ENCODE data around the gene PRKG1.
A peak's percentile ranks its signal among the peaks of the same experiment; 100 is the strongest.
"Not testable (repeated sequence)": the region's sequence is repeated elsewhere in the genome, so short reads cannot be mapped to it uniquely, and the experiment has no call there.

Gene PRKG1

DNA sequence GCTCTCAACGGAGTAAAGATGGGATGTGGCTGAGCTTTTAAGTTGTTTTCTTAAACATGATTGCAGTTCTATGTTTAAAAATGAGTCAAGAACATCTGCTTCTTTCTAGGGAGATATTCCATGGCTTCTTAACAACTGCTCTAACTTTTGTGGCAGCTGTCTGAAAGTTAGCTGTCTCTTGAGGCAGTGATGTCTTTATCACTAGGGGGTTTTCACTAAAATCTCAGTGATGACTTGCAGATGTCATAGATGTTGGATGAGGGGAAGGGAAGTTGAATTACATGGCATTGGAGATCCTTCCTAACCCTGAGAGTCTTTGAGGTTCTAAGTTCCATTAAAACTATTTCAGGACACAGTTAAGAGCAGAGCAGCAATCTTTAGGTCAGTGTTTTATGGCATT is 43.5 kb downstream of the PRKG1 start:
- no peak for DNase-seq

DNA sequence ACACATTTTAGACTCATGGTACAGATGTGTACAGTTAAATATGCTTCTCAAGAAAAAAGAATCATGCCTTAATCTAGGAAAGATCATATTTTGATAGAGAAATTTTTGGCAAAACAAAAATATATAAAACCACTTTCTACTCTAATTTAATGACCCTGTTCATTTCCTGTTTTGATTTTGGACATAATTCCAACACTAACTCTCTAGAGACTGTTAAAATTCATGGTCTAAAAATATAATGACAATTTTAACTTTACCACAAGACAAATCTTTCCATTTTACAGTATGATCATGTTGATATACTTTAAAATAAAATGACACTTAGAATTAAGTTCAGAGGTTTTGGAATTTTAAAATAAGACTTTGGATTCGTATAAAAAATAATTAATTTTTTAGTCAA is 45.2 kb downstream of the PRKG1 start:
- DNase-seq, result no peak

- no peak for DNase-seq
Observed at GRCh38 chr10:51121861-51122260, 47.6 kb downstream of the PRKG1 start.

DNA sequence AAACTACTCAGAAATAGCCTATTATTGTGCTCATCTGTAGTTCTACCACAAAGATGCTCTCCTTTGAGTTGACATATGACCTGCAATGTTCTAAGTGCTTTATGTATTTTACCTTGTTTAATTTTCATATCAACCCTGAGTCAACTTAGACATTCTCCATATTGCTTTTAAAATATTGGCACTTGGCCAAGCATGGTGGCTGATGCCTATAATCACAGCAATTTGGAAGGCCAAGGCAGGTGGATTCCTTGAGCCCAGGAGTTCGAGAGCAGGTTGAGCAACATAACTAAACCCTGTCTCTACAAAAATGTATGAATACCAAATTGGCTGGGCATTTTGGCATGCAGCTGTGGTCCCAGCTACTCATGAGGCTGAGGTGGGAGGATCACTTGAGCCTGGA is 50.6 kb downstream of the PRKG1 start:
- DNase-seq, result no peak

DNA sequence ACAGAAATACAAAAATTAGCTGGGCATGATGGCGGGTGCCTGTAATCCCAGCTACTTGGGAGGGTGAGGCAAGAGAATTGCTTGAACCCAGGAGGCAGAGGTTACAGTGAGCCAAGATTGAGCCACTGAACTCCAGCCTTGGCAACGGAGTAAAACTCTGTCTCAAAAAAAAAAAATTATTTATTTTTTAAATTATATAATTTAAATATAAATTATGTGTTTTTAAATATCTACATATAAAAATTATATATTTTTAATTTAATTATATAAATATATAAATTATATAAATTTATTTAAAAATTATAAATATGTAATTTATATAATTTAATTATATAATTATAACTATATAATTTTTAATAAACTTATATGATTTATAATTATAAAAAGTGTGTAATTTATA is 51.2 kb downstream of the PRKG1 start:
- no peak for DNase-seq

DNA sequence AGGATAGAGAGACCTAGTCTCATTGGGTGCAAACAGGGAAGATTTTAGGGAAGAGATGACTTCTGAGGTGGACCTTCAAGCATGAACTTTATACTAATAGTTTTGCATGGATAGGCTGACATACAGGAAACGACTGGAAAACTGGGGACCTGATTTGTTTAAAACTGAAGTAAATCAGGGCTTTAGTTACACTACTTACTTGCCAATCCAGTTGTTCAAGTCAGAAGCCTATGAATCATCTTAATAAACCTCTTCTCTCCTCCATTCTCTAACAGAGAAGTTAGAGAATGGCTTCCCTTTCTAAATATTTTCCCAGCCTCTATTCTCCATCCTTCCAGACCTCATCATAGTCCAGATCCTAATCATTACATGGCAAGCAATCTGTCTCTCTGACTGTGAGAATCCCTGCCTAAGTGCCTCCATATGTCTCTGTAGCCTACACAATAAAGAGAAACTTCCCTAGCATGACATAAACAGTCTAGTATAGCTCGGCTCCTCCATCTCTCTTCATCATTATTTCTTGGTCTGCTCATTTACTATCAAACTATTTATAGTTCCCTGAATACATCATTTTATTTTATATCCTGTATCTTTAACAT is 55.8 kb downstream of the PRKG1 start:
- no peak for DNase-seq

DNA sequence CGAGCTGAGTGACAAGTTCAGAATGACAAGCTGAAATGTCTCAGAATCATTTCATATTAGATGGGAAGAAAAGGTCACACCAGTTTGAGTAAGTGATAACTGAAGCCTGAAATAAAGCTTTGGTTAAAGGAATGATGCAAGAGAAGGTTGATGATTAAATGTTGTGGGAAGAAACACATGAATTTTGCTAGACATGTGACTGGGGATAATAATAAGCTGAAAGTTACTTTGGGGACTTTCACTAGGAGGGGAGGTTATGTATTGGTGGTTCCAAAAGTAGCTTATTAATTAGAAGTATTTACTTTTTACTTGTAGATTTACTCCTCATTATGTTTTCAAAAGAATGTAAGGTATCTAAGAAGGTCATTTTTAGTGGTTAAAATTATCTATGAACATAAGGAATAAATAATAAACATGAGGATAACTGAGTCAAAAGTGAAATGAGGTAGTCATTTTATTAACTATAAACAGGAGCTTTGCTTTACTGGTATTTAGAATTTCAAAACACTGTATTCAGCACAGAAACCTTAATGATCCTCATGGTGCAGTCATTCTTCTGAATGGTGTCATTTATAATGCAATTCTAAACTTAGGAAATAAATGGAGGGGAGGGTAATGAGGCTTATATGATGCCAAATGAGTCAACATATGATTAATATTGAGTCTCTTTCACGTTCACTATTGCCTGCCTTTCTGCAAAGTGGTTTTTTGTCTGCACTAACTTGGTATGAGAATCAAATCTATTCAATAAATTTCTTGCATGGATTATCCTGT is 63.7 kb downstream of the PRKG1 start:
- DNase-seq, result peak in 1 of 4 experiments; percentile 8

DNA sequence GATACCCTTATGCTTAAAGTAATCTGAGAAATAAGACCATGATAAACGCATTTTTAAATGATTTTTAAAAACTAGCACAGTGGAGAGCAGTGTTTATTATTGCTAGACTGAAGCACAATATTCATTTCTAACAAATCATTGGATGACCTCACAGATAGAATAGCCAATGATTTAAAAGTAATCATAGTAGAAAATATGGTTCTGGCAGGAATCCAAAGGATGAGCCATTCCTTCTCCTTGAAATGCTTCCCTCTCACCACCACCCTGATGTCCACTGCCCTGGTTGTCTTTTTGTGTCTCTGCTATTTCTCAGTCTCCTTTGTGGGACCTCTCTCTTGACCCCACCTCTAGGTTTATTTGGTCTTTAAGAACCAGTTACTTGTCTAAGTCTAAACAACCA is 64.9 kb downstream of the PRKG1 start:
- no peak for DNase-seq

GRCh38 chr10:51141010-51141409 is 66.7 kb downstream of the PRKG1 start:
- no peak for DNase-seq

DNA sequence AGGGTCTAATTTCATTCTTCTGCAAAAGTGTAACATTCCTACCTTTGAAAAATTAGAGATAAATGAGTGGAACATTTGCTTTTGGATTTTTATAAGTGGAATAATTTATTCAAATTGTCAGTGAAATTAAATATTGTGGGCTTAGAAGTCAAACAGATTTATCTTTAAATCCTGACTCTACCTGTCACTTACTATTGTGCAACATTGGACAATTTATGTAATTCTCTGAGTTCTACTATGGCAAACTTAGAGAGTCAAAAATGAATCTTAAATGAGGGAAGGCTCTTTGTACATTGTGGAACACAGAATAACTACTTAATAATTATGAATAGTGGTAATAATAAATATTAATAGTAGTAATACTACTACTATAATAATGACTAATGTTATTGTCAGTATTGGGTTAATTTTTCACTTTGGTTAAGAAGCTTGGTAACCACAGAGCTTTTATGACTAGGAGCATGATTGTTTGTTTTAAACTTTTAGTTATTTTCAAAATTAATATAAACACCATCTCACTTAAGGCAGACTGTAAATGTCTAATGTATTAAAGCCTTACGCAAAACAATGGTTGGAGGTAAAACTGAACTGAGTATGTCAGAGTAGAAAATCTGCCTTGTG is 70.0 kb downstream of the PRKG1 start:
- no peak for DNase-seq

GRCh38 chr10:51145375-51145774 is 71.1 kb downstream of the PRKG1 start:
- no peak for DNase-seq

- DNase-seq, result no peak
Observed at GRCh38 chr10:51147644-51148399, 73.5 kb downstream of the PRKG1 start.

- no peak for DNase-seq
Observed at GRCh38 chr10:51156926-51157325, 82.6 kb downstream of the PRKG1 start.

DNA sequence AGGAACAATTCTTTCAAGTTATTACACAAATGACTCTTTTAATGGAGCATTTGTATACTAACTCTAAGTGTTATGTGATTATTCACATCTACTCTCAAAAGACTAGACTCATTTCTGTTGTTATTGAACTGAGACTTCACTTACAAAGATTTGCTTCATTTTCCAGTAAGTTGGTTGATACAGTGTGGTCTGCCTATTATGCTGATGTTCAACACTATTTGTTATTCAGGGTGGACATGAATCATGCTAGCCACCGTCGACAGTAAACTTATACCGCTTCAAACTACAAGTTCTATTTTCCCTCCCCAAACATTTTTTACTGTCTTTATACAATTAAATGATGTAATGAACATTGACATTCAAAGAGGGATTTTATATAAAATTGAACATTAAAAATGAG is 84.5 kb downstream of the PRKG1 start:
- no peak for DNase-seq

GRCh38 chr10:51159841-51160240 is 85.6 kb downstream of the PRKG1 start:
- DNase-seq, result no peak

DNA sequence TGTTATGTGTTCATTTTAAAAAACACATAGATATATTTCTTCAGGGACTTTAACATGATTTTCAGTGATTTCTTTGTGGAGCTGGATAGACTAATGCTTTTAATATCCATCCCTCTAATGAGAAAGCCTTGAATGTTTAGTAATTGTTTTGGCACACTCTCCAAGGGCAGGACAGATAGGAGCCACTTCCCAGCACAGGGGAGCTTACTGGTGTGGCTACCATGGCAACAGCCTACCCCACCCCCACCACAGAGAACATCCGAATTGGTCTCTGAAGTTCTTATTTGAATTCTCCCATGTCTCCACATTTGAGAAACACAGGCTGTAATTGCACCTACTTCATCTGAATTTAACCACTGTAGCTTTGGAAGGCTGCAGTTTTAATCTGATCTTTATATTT is 87.7 kb downstream of the PRKG1 start:
- DNase-seq, result no peak

GRCh38 chr10:51163380-51164049 is 89.2 kb downstream of the PRKG1 start:
- not testable (repeated sequence) for DNase-seq

GRCh38 chr10:51168086-51168815 is 94.0 kb downstream of the PRKG1 start:
- DNase-seq, result no peak

DNA sequence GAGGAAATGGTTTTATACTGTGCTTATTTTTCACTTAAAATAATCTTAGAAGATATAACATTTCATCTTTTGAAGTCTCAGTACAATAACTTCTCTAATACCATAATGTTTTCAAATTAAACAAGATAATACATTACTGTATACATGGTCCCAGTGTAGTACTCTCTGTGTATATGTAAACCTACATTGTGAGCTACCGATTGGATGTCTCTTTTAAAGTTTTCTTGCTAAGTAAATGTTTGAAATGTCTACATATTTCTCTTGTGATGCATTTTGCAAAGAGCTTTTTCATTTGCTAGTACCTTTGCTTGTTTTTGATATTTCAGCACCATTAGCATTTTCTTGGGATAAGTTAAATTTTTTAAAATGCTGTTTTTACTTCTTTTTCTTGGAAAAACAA is 94.8 kb downstream of the PRKG1 start:
- no peak for DNase-seq

DNA sequence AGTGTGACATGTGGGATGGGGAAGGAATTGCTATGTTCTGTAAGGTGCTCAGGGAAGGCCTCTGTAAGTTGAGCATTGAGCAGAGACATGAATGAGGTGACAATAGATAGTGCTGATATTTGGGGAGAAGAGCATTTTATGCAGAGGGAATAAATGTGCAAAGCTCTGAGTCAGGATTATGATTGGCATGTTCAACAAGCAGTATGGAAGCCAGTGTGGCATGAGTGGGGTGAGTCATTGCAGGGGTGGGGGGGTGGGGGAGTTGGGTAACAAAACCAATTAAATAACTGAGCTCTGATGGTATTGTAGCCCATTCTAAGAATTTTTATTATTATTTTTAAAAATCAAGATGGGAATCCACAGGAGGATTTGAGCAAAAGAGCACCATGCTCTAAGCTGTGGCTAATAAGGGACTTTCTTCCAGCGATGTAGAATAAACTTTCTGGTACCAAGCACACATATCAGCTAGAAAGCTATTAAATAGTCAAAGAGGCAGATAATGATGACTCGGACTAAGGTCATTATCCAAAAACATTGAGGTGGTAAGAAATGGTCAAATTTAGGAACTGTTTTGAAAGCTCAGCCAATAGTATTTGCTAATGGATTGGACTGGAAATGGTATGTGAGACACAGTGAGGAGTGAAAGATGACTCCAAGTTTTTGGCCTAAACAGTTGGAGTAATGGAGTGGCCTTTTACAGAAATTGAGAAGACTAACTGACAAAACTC is 96.4 kb downstream of the PRKG1 start:
- DNase-seq, result no peak

DNA sequence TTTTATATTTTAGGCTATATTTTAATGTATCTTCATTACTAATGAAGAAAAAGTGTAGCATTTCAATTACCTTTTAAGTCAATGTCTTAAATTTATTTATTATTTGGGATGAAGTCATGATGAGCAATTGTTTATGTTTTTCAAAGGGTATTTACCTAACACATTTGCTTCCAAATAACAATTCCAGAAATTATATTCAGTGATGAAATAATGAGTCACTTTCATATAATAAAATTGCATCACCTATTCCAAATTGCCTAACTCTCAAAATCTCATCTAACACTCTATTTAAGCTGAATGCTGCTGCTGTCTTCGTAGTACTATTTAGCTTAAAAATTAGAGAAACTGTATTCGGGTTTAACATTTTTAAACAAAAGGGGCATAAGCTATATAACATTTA is 97.7 kb downstream of the PRKG1 start:
- DNase-seq, result no peak
